B cell (primary cell): ENCODE results near the gene CNTN4. TPM values are rescaled to one million over a fixed set of nuclear protein-coding genes. Genes with fewer than 3 reads are reported as not detected.

Experiments used
- ATAC-seq: fragments of 200-7000 bp; cut with Tn5 transposase; one replicate; pipeline ENCODE4 v1.10.0; 2021; ENCODE audit warnings: low read depth, mild to moderate bottlenecking, moderate number of reproducible peaks, moderate library complexity
- CTCF ChIA-PET: fragments of 350-600 bp; sonication (Branson Sonifier 250); formaldehyde crosslinking; loops from one replicate; lab custom pipeline; 2021; ENCODE audit warnings: antibody characterized with exemption, inconsistent platforms; lab: Charles Lee
- POLR2A ChIA-PET: fragments of 350-600 bp; sonication (Branson Sonifier 250); formaldehyde crosslinking; loops from one replicate; lab custom pipeline; 2021; ENCODE audit warnings: antibody characterized with exemption; lab: Charles Lee
- DNase-seq: peaks from one replicate; pipeline ENCODE4 v3.0.0; 2013
- H2AFZ ChIP-seq: 2 replicates; pipeline ENCODE4 v1.6.1; 2012; ENCODE audit warnings: mild to moderate bottlenecking, low read depth, low read length; ENCODE audit not compliant: insufficient read depth, poor library complexity, severe bottlenecking
- H3K27ac ChIP-seq, 2 donors: 1 replicate in 1 of 2; 2 replicates in 1 of 2; pipeline ENCODE4 v1.5.1; 2012 to 2013; ENCODE audit warnings: low read length in 2 of 2, mild to moderate bottlenecking in 2 of 2, moderate library complexity in 1 of 2
- H3K27me3 ChIP-seq, 4 experiments: fragments of 200-600 bp in 1 of 4; sonication (generic) in 1 of 4; replicated peaks in 1 of 4; 1 replicate in 2 of 4; 2 replicates in 2 of 4; pipeline versions ENCODE4 v1.6.1 to v1.7.0; 2013 to 2016; ENCODE audit warnings: low read length in 3 of 4, mild to moderate bottlenecking in 2 of 4, mixed read lengths in 1 of 4, moderate library complexity in 1 of 4; ENCODE audit not compliant: insufficient read depth in 4 of 4, control insufficient read depth in 3 of 4; ENCODE audit errors: control extremely low read depth in 1 of 4
- H3K36me3 ChIP-seq, 2 experiments: replicated peaks in 1 of 2; 1 replicate in 1 of 2; 2 replicates in 1 of 2; pipeline versions ENCODE4 v1.6.1 to v1.7.1; 2013; ENCODE audit warnings: low read length in 1 of 2; ENCODE audit not compliant: insufficient read depth in 2 of 2, control insufficient read depth in 1 of 2; ENCODE audit errors: control extremely low read depth in 1 of 2, extremely low read depth in 1 of 2
- H3K4me1 ChIP-seq, 2 donors: fragments of 200-600 bp in 1 of 2; sonication (generic) in 1 of 2; 1 replicate in 1 of 2; 2 replicates in 1 of 2; pipeline versions ENCODE4 v1.5.1 to v1.6.1; 2013 to 2017; ENCODE audit warnings: low read length in 2 of 2; ENCODE audit not compliant: control insufficient read depth in 2 of 2, insufficient read depth in 2 of 2
- H3K4me2 ChIP-seq: replicated peaks from 2 replicates; pipeline ENCODE3; 2012; ENCODE audit warnings: mild to moderate bottlenecking, low read depth, low read length; ENCODE audit not compliant: poor library complexity, severe bottlenecking
- H3K4me3 ChIP-seq, 5 experiments: fragments of 200-600 bp in 1 of 5; sonication (generic) in 1 of 5; 1 replicate in 3 of 5; 2 replicates in 2 of 5; pipeline versions ENCODE4 v1.5.1 to v1.7.0; 2011 to 2016; ENCODE audit warnings: low read length in 4 of 5, mild to moderate bottlenecking in 4 of 5, low read depth in 2 of 5, control low read depth in 1 of 5, moderate library complexity in 1 of 5; ENCODE audit not compliant: insufficient read depth in 1 of 5; ENCODE audit errors: control extremely low read depth in 1 of 5, extremely low read depth in 1 of 5
- H3K79me2 ChIP-seq: fragments of 200-600 bp; sonication (generic); one replicate; pipeline ENCODE4 v1.6.0; 2016; ENCODE audit warnings: low read length; ENCODE audit not compliant: control insufficient read depth, insufficient read depth
- H3K9ac ChIP-seq: fragments of 200-600 bp; sonication (generic); 2 replicates; pipeline ENCODE4 v1.6.1; 2017; ENCODE audit warnings: mild to moderate bottlenecking, low read length, moderate library complexity
- H3K9me3 ChIP-seq, 3 donors: one replicate each; pipeline versions ENCODE4 v1.6.1 to v1.7.1; 2013; ENCODE audit warnings: low read length in 2 of 3; ENCODE audit not compliant: control insufficient read depth in 2 of 3, insufficient read depth in 1 of 3; ENCODE audit errors: control extremely low read depth in 1 of 3
- H4K20me1 ChIP-seq: 2 replicates; pipeline ENCODE4 v1.6.0; 2012; ENCODE audit warnings: mild to moderate bottlenecking, low read length; ENCODE audit not compliant: insufficient read depth, control insufficient read depth, poor library complexity, severe bottlenecking
- H3K27ac Mint-ChIP-seq: one replicate; pipeline ENCODE4 v1.8.0; 2021; ENCODE audit warnings: mixed read lengths
- H3K27me3 Mint-ChIP-seq: one replicate; pipeline ENCODE4 v1.8.0; 2021; ENCODE audit warnings: mixed read lengths
- H3K4me1 Mint-ChIP-seq: one replicate; pipeline ENCODE4 v1.8.0; 2021; ENCODE audit warnings: mixed read lengths
- H3K4me3 Mint-ChIP-seq: one replicate; pipeline ENCODE4 v1.8.0; 2021; ENCODE audit warnings: mixed read lengths
- H3K9me3 Mint-ChIP-seq: one replicate; pipeline ENCODE4 v1.8.0; 2022; ENCODE audit warnings: mixed read lengths; ENCODE audit not compliant: insufficient read depth
- CTCF ChIP-seq: fragments of 200-600 bp; IDR thresholded peaks from one replicate; pipeline ENCODE4 v1.8.0; 2022; ENCODE audit warnings: antibody characterized with exemption, mild to moderate bottlenecking
- EZH2 ChIP-seq: IDR thresholded peaks from 2 replicates; pipeline ENCODE4 v1.6.1; 2012; ENCODE audit warnings: borderline replicate concordance, low read depth, mild to moderate bottlenecking, moderate library complexity, low read length; ENCODE audit not compliant: insufficient read depth, poor library complexity, severe bottlenecking
- WGBS: methylation state at CpG from one replicate; pipeline ENCODE4 v1.1.5; 2013; ENCODE audit warnings: missing lambda C conversion rate; ENCODE audit not compliant: insufficient coverage; 5-methylcytosine and 5-hydroxymethylcytosine counted together
- intact Hi-C: fragments of 100-400 bp; cut with micrococcal nuclease; formaldehyde crosslinking; loops from one replicate; pipeline ENCODE4 v1.10.0; 2022
- polyA plus RNA-seq: library from polyadenylated mRNA; depleted of rRNA; stranded (reverse); fragments of >200 nt; gene quantifications from 2 replicates; pipeline ENCODE4 v1.2.3, GENCODE V29; 2012
- total RNA-seq, 2 donors: library from RNA; stranded (reverse); fragments of 120-200 nt in 1 of 2; gene quantifications; 1 replicate in 1 of 2; 2 replicates in 1 of 2; pipeline versions ENCODE4 v1.2.3 to v1.2.4, GENCODE V29; 2013 to 2022

Gene CNTN4
- total and polyA plus RNA-seq, 2 donors (not counting 1 experiment from before 2014, with no cell fraction given): 0.05 TPM; not detected in 1

- H3K4me1 ChIP-seq: no peaks in the 10 kb centered on the region
- H3K27me3 ChIP-seq: no peaks in the 10 kb centered on the region
- Mint-ChIP-seq H3K9me3 (no peaks in the 10 kb centered on the region), H3K4me3 (no peak overlapping the region), H3K27ac (no peak overlapping the region), H3K4me1 (no peaks in the 10 kb centered on the region), H3K27me3 (peaks cover 3% of the 10 kb centered on the region)
- intact Hi-C loops: no loop called here
- H3K4me2 ChIP-seq: no peak overlapping the region
- no peaks in the 10 kb centered on the region for H4K20me1 ChIP-seq
- POLR2A ChIA-PET: no interaction called here
- no peak overlapping the region for H3K4me3 ChIP-seq
- H3K27ac ChIP-seq: no peak overlapping the region
- TF ChIP-seq EZH2: no peak
- TF ChIP-seq CTCF: no peak
- CTCF ChIA-PET: no interaction called here
- H3K9me3 ChIP-seq: no peaks in the 10 kb centered on the region
- ATAC-seq (no peak), DNase-seq (peak; percentile 2)
- no peaks in the 10 kb centered on the region for H3K79me2 ChIP-seq
- 71% methylated on average over 1 of the region's 7 CpGs for WGBS
- no peak overlapping the region for H2AFZ ChIP-seq
- H3K36me3 ChIP-seq: no peaks in the 10 kb centered on the region
- no peak overlapping the region for H3K9ac ChIP-seq
These were observed 636.8 kb downstream of the CNTN4 start for GRCh38 chr3:2735392-2735894.

- Histone ChIP-seq H3K9me3 (no peaks in the 10 kb centered on the region), H3K79me2 (no peaks in the 10 kb centered on the region)
- no peaks in the 10 kb centered on the region for H3K9me3 Mint-ChIP-seq
These were observed 642.9 kb downstream of the CNTN4 start for GRCh38 chr3:2741516-2741915.

More at GRCh38 chr3:2741516-2741915, 642.9 kb downstream of the CNTN4 start:
- no peak overlapping the region for H3K27ac ChIP-seq
- no peak overlapping the region for H3K4me3 ChIP-seq
- ATAC-seq (no peak), DNase-seq (no peak)
- H3K9ac ChIP-seq: no peak overlapping the region
- H2AFZ ChIP-seq: no peak overlapping the region
- 97% methylated on average over 3 of the region's 3 CpGs for WGBS
- intact Hi-C loops: no loop called here
- TF ChIP-seq EZH2 (no peak), CTCF (no peak)
- no peaks in the 10 kb centered on the region for H3K27me3 ChIP-seq
- Mint-ChIP-seq H3K4me1 (no peaks in the 10 kb centered on the region), H3K27ac (no peak overlapping the region), H3K4me3 (no peak overlapping the region), H3K27me3 (no peaks in the 10 kb centered on the region)
- no peaks in the 10 kb centered on the region for H4K20me1 ChIP-seq
- no peaks in the 10 kb centered on the region for H3K4me1 ChIP-seq
- POLR2A ChIA-PET: no interaction called here
- no peak overlapping the region for H3K4me2 ChIP-seq
- CTCF ChIA-PET: no interaction called here
- no peaks in the 10 kb centered on the region for H3K36me3 ChIP-seq
